Mesenteric fat pad (tissue), 1 donor: ENCODE measurements around the gene TMEM248. TPM values are rescaled to one million over a fixed set of nuclear protein-coding genes. Genes with fewer than 3 reads are reported as not detected.
A peak's percentile ranks its signal among the peaks of the same experiment; 100 is the strongest.
"Not testable (repeated sequence)": the region's sequence is repeated elsewhere in the genome, so short reads cannot be mapped to it uniquely, and the experiment has no call there.

Experiments used
- DNase-seq: peaks from one replicate; pipeline ENCODE4 v3.0.0-alpha.2; 2020; ENCODE audit warnings: low spot score
- total RNA-seq: library from RNA; stranded (reverse); fragmentation: NEBNext Ultra II Directional; extraction: Animal tissue kit (Norgen Biotek cat#: 25700); gene quantifications from one replicate; pipeline ENCODE4 v1.2.1, GENCODE V29; 2021
- donor health status: DM: yes; HTN: yes; CAD: no.

Gene TMEM248
- total RNA-seq, 1 donor from 2014 or later: 84.8 TPM

DNA sequence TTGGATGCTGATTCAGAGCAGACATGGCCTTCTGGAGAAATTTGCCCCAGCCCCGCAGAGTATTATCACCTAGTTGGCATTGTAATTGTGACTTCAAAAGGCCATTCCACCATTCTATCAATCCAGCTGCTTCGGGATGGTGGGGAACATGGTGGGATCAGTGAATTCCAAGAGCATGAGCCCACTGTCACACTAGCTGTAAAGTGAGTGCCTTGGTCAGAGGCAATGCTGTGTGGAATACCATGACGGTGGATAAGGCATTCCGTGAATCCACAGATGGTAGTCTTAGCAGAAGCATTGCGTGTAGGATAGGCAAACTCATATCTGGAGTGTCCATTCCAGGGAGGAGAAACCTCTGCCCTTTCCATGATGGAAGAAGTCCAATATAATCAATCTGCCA is 13.3 kb upstream of the TMEM248 start:
- DNase-seq: no peak

DNA sequence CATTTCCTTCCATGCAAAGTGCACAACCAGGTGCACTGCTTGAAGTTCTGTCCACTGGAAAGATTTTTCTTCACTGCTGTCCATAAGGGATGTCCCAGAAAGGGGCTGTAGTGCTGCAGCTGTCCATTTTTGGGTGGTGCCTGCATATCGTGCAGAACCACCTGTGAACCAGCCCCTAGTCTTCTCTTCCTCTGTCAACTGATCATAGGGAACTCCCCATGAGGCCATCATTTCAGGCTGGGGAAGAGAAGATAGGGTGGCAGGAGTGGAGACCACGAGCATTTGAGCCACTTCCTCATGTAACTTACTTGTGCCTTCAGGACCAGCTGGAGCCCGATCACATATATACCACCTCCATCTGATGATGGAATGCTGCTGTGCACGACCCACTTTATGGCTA is 12.4 kb upstream of the TMEM248 start:
- not testable (repeated sequence) for DNase-seq

GRCh38 chr7:66910789-66911188 is 10.2 kb upstream of the TMEM248 start:
- DNase-seq: no peak

GRCh38 chr7:66911191-66911590 is 9.8 kb upstream of the TMEM248 start:
- not testable (repeated sequence) for DNase-seq

DNA sequence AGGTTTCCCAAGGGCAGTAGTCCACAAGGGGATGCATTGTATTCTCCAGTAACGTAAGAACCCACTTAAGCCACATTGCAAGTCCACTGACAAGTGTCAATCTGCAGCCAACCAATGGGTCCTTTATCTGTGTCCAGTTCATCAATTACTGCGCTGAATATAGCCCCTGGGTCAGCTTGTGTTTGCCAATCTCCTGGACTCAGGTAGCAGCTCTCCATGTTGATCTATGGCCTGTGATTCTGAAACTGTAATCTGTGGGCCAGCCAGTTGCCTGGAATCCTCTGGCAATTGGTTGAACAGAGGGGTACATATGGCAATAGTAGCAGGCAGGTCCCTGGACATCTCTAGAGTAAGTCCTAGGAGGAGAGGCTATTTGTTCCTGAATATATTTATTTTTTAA is 8.8 kb upstream of the TMEM248 start:
- DNase-seq: no peak

DNA sequence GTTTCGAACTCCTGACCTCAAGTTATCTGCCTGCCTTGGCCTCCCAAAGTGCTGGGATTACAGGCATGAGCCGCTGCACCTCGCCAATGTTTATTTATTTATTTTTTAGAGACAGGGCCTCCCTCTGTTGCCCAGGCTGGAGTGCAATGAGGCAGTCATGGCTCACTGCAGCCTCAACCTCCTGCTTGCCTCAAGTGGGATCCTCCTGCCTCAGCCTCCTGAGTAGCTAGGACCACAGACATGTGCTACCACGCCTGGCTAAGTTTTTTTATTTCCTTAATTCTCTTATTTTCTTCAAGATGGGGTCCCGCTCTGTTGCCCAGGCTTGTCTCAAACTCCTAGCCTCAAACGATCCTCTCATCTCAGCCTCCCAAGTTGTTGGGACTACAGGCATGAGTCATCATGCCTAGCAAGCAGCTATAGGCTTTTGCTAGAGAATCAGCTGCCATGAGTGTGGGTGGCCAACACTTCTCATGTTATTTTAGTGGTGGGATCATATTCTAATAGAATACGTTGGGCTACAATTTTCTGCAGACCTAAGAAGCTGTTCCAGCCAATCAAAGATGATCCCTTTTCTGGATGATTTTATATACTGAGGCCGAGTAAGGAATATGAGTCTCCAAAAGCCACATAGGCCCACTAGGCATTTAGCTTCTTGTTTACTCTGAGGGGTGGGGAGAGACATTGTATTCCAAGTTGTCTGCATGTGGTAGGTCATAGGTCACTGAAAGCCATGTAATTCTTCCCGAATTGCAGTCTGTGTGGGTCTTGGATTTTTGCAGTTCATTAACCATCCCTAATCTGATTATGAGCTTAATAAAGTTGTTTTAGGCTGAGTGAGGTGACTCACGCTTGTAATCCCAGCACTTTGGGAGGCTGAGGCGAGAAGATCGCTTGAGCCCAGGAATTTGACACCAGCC is 7.6 kb upstream of the TMEM248 start:
- DNase-seq: no peak

DNA sequence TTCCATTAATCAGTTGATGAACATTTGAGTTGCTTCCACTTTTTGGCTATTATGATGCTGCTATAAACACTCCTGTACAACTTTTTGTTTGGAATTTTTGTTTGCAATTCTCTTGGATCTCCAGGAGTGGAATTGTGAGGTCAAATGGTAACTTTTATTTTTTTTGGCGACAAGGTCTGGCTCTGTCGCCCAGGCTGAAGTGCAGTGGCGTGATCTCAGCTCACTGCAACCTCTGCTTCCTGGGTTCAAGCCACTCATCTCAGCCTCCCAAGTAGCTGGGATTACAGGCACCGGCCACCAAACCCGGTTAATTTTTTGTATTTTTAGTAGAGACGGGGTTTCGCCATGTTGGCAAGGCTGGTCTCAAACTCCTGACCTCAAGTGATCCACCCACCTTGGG is 3.1 kb upstream of the TMEM248 start:
- DNase-seq: not testable (repeated sequence)

- no peak for DNase-seq
These were observed 1.7 kb upstream of the TMEM248 start for GRCh38 chr7:66919304-66919703.

DNA sequence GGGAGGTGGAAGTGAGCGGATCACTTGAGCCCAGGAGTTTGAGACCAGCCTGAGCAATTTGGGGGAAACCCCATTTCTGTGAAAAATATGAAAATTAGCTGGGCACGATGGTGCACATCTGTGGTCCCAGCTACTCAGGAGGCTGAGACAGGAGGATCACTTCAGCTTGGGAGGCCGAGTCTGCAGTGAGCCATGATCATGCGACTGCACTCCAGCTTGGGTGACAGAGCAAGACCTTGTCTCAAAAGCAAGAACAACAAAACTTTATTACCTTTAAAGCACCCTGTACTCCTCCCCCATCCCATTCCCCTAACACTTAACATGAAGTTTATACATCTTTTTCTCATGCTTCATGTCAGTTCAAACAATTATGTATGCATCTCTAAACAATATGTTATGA is 1.3 kb upstream of the TMEM248 start:
- DNase-seq: no peak

DNA sequence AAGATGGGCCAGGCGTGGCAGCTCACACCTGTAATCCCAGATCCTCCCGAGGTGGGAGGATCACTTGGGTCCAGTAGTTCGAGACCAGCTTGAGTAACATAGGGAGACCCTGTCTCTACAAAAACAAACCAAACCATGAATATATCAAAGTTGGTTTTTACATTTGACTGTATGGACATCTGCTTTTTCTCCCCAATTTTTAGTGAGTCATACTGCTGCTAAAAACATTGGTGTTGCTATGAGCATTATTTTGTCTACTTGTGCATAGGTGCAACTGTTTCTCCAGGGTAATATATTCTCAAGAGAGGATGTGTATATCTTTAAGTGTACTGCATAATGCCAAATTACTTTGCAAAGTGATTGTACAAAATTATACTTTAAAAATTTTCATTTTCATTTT is 769 bp upstream of the TMEM248 start:
- no peak for DNase-seq

GRCh38 chr7:66921396-66921917 is 432 bp downstream of the TMEM248 start:
- DNase-seq: no peak

DNA sequence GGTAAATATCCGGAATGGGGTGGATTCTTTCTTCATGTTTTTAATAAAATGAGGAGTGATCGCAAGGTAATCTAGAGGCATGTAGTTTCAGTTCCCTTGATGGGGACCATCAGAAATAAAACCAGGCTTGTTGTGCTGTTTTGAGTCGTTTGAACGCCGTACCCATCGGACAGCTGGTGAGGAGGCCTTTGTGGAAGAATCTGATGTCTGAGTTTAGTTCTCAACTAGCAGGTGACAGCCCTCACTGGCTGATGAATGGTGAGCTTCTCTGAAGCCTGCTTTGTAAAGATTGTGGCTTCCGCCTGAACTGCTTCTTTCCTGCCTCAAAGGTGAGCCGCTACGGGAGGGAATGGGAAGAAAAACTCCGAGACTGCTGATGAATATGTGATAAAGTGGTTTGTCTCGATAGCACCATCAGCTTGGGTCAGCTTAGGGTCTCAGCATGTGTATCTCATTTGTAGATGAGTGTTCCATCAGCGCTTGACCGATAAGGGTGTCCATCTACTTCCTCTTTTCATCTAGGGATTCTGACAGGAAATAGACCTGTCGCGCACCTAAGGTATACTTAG is 977 bp downstream of the TMEM248 start:
- DNase-seq: no peak

DNA sequence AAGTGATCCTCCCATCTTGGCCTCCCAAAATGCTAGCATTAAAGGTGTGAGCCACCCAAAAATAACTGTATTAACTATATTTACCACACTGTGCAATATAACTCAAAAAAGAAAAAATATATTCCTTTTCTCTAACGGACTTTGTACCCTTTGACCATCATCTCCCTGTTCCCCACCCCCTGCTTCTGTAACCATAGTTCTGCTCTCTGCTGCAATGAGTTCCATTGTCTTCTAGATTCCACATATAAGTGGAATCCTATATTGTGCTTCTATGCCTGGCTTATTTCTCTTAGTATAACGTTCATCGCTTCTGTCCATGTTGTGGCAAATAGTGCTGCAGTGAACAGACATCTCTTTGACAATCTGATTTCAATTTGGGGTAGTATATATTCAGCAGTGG is 4.2 kb downstream of the TMEM248 start:
- DNase-seq: no peak

DNA sequence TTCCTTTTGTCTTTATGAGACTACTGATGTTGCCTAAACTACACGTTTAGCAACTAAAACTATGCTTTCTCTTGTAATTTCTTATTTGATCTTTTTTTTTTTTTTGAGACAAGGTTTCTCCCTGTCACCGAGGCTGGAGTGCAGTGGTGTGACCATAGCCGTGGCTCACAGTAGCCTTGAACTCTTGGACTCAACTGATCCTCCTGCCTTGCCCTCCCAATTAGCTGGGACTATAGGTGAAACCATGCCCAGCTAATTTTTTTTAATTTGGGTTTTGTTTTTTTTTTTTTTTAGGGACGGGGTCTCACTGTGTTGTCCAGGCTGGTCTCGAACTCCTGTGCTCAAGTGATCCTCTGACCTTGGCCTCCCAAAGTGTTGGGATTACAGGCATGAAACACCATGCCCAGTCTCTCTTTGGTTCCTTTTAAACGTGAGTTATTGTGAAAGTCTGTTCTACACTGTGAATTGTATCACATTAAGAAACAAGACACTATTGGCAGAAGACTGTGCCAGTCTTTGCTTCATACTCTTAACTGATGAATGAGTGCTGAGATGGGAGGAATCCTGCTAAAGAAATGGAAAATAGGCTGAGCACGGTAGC is 6.4 kb downstream of the TMEM248 start:
- DNase-seq: peak; percentile 16

- no peak for DNase-seq
These were observed 7.4 kb downstream of the TMEM248 start for GRCh38 chr7:66928388-66928787.

- DNase-seq: no peak
These were observed 8.1 kb downstream of the TMEM248 start for GRCh38 chr7:66929165-66929564.

DNA sequence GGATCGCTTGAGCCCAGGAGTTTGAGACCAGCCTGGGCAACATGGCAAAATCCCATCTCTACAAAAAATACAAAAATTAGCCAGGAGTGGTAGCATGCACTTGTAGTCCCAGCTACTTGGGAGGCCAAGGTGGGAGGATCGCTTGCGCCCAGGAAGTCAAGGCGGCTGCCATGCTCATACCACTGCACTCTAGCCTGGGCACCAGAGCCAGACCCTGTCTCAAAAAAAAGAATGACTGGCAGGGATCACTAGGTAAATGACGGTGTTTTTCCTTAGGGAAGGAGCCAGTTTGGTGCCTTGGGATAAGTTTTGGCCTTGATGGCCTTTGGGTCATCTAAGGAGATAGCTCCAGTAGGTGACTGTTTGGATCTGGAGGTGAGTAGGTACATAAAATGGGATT is 8.9 kb downstream of the TMEM248 start:
- no peak for DNase-seq

GRCh38 chr7:66930341-66930740 is 9.3 kb downstream of the TMEM248 start:
- DNase-seq: no peak

GRCh38 chr7:66933469-66933868 is 12.4 kb downstream of the TMEM248 start:
- DNase-seq: no peak

- DNase-seq: no peak
These were observed 16.9 kb downstream of the TMEM248 start for GRCh38 chr7:66937940-66938339.

- DNase-seq: peak; percentile 2
These were observed 18.3 kb downstream of the TMEM248 start for GRCh38 chr7:66939325-66939724.

DNA sequence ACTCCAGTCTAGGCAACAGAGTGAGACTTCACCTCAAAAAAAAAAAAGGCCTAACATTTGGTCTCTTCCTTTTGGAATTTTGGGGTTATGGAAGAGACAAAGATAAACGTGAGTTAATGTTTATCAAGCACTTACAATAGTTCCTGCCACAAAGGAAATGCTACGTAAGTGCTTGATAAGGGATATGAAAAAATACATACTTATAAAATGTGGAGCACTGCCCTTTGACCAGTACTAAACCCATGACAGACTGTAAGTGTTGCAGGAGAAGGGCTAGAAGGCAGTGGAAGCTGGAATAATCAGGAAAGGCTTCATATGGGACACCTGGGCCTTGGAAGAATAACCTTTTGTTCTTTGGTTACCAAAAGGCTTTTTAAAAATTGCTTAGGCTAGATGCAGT is 25.5 kb downstream of the TMEM248 start:
- no peak for DNase-seq
